GM12878 (cell line): Measurements from ENCODE around the gene AGAP1. TPM values are rescaled to one million over a fixed set of nuclear protein-coding genes. Genes with fewer than 3 reads are reported as not detected.

Experiments
- ATAC-seq: fragments of 200-7000 bp; cut with Tn5 transposase; 3 replicates; pipeline ENCODE4 v1.9.1; 2020; ENCODE audit warnings: mild to moderate bottlenecking, moderate library complexity
- BruUV-seq: library from RNA; stranded (reverse); fragments of 400-500 nt; replicated peaks from 2 replicates; lab custom pipeline; 2021; lab: Mats Ljungman, UMichigan
- CTCF ChIA-PET: fragments of 300-600 bp; sonication (Branson Sonifier 250); formaldehyde crosslinking; extraction: SDS; loops from one replicate; lab custom pipeline; 2021; ENCODE audit warnings: inconsistent platforms; lab: Yijun Ruan, JAX
- POLR2A ChIA-PET: fragments of 350-600 bp; formaldehyde crosslinking; extraction: SDS; loops from one replicate; lab custom pipeline; 2021; ENCODE audit warnings: inconsistent platforms; lab: Charles Lee
- RAD21 ChIA-PET: fragments of 300-600 bp; sonication (Branson Sonifier 250); formaldehyde crosslinking; loops from one replicate; lab custom pipeline; 2023; ENCODE audit warnings: antibody characterized with exemption; ENCODE audit not compliant: unreplicated experiment; lab: Charles Lee
- SMC1A ChIA-PET: fragments of 300-600 bp; sonication (Branson Sonifier 250); formaldehyde crosslinking; loops from one replicate; lab custom pipeline; 2023; ENCODE audit not compliant: unreplicated experiment, uncharacterized antibody; lab: Charles Lee
- DNase-seq: peaks from one replicate; pipeline ENCODE4 v3.0.0-alpha.2; 2011; ENCODE audit warnings: low read depth, low spot score
- FAIRE-seq: peaks from 3 replicates; lab custom pipeline; 2011; peaks lifted over from hg19 to GRCh38; lab: Jason Lieb, UNC
- H2AFZ ChIP-seq: 2 replicates; pipeline ENCODE4 v1.6.0; 2011; ENCODE audit warnings: low read depth, low read length, control low read depth; ENCODE audit not compliant: control insufficient read depth
- H3K27ac ChIP-seq: 2 replicates; pipeline ENCODE4 v1.5.1; 2011; ENCODE audit warnings: control low read depth; ENCODE audit not compliant: control insufficient read depth, insufficient read depth
- H3K27me3 ChIP-seq, 2 experiments: replicated peaks in 1 of 2; 2 replicates each; pipeline versions ENCODE4 v1.6.0 to v1.6.1; 2011; ENCODE audit warnings: low read length in 1 of 2; ENCODE audit not compliant: control insufficient read depth in 2 of 2, insufficient read depth in 2 of 2
- H3K36me3 ChIP-seq, 2 experiments: 2 replicates each; pipeline ENCODE4 v1.5.1; 2011; ENCODE audit warnings: low read length in 1 of 2; ENCODE audit not compliant: control insufficient read depth in 2 of 2, insufficient read depth in 2 of 2
- H3K4me1 ChIP-seq: 2 replicates; pipeline ENCODE4 v1.6.1; 2011; ENCODE audit warnings: mild to moderate bottlenecking, low read length, moderate library complexity, mixed read lengths; ENCODE audit not compliant: control insufficient read depth, insufficient read depth
- H3K4me2 ChIP-seq: 2 replicates; pipeline ENCODE4 v1.6.0; 2011; ENCODE audit warnings: control low read depth; ENCODE audit not compliant: control insufficient read depth, insufficient read depth
- H3K4me3 ChIP-seq: fragments of 200-600 bp; sonication (generic); 2 replicates; pipeline ENCODE4 v1.5.1; 2016
- H3K79me2 ChIP-seq: 2 replicates; pipeline ENCODE4 v1.6.0; 2011; ENCODE audit warnings: low read length; ENCODE audit not compliant: control insufficient read depth, insufficient read depth
- H3K9ac ChIP-seq: 2 replicates; pipeline ENCODE4 v1.8.0; 2011; ENCODE audit warnings: low read length, control low read depth, mixed read lengths; ENCODE audit not compliant: control insufficient read depth, insufficient read depth
- H3K9me3 ChIP-seq: replicated peaks from 3 replicates; pipeline ENCODE4 v1.5.1; 2011; ENCODE audit warnings: mild to moderate bottlenecking, low read length; ENCODE audit not compliant: control insufficient read depth, insufficient read depth
- H4K20me1 ChIP-seq: 2 replicates; pipeline ENCODE4 v1.6.0; 2011; ENCODE audit not compliant: control insufficient read depth, insufficient read depth
- BCL11A ChIP-seq: IDR thresholded peaks from 2 replicates; pipeline ENCODE4 v1.6.1; 2011; ENCODE audit warnings: low read depth, low read length
- BRCA1 ChIP-seq: IDR thresholded peaks from 2 replicates; pipeline ENCODE4 v1.6.1; 2011; ENCODE audit warnings: low read depth, low read length, improper control_type of control experiment
- CBX5 ChIP-seq: sonication (generic); IDR thresholded peaks from 2 replicates; pipeline ENCODE4 v1.6.1; 2016; ENCODE audit warnings: low read depth, moderate library complexity, mild to moderate bottlenecking, inconsistent platforms
- EGR1 ChIP-seq, 2 experiments: IDR thresholded peaks; 1 replicate in 1 of 2; 2 replicates in 1 of 2; pipeline ENCODE4 v1.6.1; 2011 to 2012; ENCODE audit warnings: low read depth in 2 of 2, low read length in 2 of 2, borderline replicate concordance in 1 of 2, mild to moderate bottlenecking in 1 of 2, moderate library complexity in 1 of 2
- ETV6 ChIP-seq, 2 experiments: fragments of 450-650 bp in 1 of 2; IDR thresholded peaks in 1 of 2; conservative IDR thresholded peaks in 1 of 2; 2 replicates each; pipeline ENCODE4 v1.6.1; 2014; ENCODE audit warnings: antibody characterized with exemption in 1 of 2, borderline replicate concordance in 1 of 2, low read depth in 1 of 2, mild to moderate bottlenecking in 1 of 2, moderate library complexity in 1 of 2
- NFXL1 ChIP-seq: fragments of 450-650 bp; IDR thresholded peaks from 2 replicates; pipeline ENCODE4 v1.6.1; 2017; ENCODE audit warnings: antibody characterized with exemption, mild to moderate bottlenecking, borderline replicate concordance
- NFYA ChIP-seq: IDR thresholded peaks from 2 replicates; pipeline ENCODE4 v1.6.1; 2011; ENCODE audit warnings: low read depth, mild to moderate bottlenecking, low read length, improper control_type of control experiment, borderline replicate concordance
- NR2C1 ChIP-seq: fragments of 450-650 bp; IDR thresholded peaks from 2 replicates; pipeline ENCODE4 v1.6.1; 2017; ENCODE audit warnings: antibody characterized with exemption, mild to moderate bottlenecking, moderate library complexity
- NR2F1 ChIP-seq: fragments of 450-650 bp; conservative IDR thresholded peaks from 2 replicates; pipeline ENCODE4 v1.6.1; 2017; ENCODE audit warnings: mild to moderate bottlenecking
- POLR2A ChIP-seq: IDR thresholded peaks from 2 replicates; pipeline ENCODE4 v1.6.1; 2011; ENCODE audit warnings: low read depth, mild to moderate bottlenecking, low read length
- POLR2AphosphoS2 ChIP-seq: IDR thresholded peaks from 2 replicates; pipeline ENCODE4 v1.6.1; 2011; ENCODE audit warnings: low read depth, mild to moderate bottlenecking, low read length, improper control_type of control experiment, moderate library complexity
- SPI1 ChIP-seq: IDR thresholded peaks from 2 replicates; pipeline ENCODE4 v1.6.1; 2011; ENCODE audit warnings: low read depth, mild to moderate bottlenecking, low read length, moderate library complexity, borderline replicate concordance; ENCODE audit not compliant: insufficient read depth
- ZNF24 ChIP-seq: fragments of 450-650 bp; IDR thresholded peaks from 2 replicates; pipeline ENCODE4 v1.6.1; 2017; ENCODE audit warnings: antibody characterized with exemption, mild to moderate bottlenecking
- WGBS: methylation state at CpG from one replicate; pipeline ENCODE4 v1.1.6; 2016; ENCODE audit warnings: low lambda C conversion rate; ENCODE audit not compliant: insufficient replicate concordance, insufficient coverage; ENCODE audit errors: missing lambda C conversion rate; 5-methylcytosine and 5-hydroxymethylcytosine counted together
- in situ Hi-C: fragments of 300-500 bp; cut with MboI; formaldehyde crosslinking; loops from 9 replicates; pipeline ENCODE4 v1.14.3; 2018; ENCODE audit warnings: mixed read lengths
- intact Hi-C: fragments of 100-400 bp; cut with micrococcal nuclease; formaldehyde crosslinking; loops from one replicate; pipeline ENCODE4 v1.14.2; 2022; ENCODE audit not compliant: unreplicated experiment
- polyA plus RNA-seq, 11 experiments: library from polyadenylated mRNA; depleted of rRNA in 4 of 11; unstranded in 6 of 11; stranded (reverse) in 5 of 11; fragments of >200 nt; fragmentation: Nextera tagmentation in 4 of 11; fragmentation: Illumina TruSeq in 1 of 11; extraction: Ambion mirVana in 4 of 11; extraction: Trizol in 1 of 11; gene quantifications; 1 replicate in 1 of 11; 2 replicates in 10 of 11; pipeline versions ENCODE4 v1.2.1 to v1.2.3, GENCODE V29; 2011 to 2016; ENCODE audit warnings: inconsistent platforms in 2 of 11, missing spikeins in 2 of 11, low read depth in 1 of 11
- total RNA-seq, 4 experiments: library from RNA; depleted of rRNA in 3 of 4; stranded (reverse); fragments of >200 nt in 3 of 4; fragmentation: Illumina TruSeq in 1 of 4; extraction: Trizol in 1 of 4; gene quantifications; 2 replicates each; pipeline versions ENCODE4 v1.2.1 to v1.2.3, GENCODE V29; 2013 to 2021
- TF ChIP-seq, protein P1 (sequence below): fragments of 450-650 bp; conservative IDR thresholded peaks from 2 replicates; pipeline ENCODE4 v1.6.1; 2017; ENCODE audit warnings: mild to moderate bottlenecking, moderate library complexity
- TF ChIP-seq, protein P2 (sequence below): IDR thresholded peaks from 2 replicates; pipeline ENCODE4 v1.6.1; 2012; ENCODE audit warnings: low read length, inconsistent platforms
- TF ChIP-seq, protein P3 (sequence below): fragments of 450-650 bp; IDR thresholded peaks from 2 replicates; pipeline ENCODE4 v1.6.1; 2016; ENCODE audit warnings: mild to moderate bottlenecking
- TF ChIP-seq, protein P4 (sequence below): fragments of 150-350 bp; IDR thresholded peaks from 2 replicates; pipeline ENCODE4 v1.6.1; 2014; ENCODE audit warnings: mild to moderate bottlenecking, low read depth, low read length
- TF ChIP-seq, protein P5 (sequence below): fragments of 450-650 bp; IDR thresholded peaks from 2 replicates; pipeline ENCODE4 v1.6.1; 2014; ENCODE audit warnings: mild to moderate bottlenecking

Gene AGAP1
- total and polyA plus RNA-seq, 10 of the 15 experiments (the other 5 are each of a cell fraction or from before 2014, with no cell fraction given), result 0.05 to 0.15 (median 0.06) TPM; not detected in 7

DNA sequence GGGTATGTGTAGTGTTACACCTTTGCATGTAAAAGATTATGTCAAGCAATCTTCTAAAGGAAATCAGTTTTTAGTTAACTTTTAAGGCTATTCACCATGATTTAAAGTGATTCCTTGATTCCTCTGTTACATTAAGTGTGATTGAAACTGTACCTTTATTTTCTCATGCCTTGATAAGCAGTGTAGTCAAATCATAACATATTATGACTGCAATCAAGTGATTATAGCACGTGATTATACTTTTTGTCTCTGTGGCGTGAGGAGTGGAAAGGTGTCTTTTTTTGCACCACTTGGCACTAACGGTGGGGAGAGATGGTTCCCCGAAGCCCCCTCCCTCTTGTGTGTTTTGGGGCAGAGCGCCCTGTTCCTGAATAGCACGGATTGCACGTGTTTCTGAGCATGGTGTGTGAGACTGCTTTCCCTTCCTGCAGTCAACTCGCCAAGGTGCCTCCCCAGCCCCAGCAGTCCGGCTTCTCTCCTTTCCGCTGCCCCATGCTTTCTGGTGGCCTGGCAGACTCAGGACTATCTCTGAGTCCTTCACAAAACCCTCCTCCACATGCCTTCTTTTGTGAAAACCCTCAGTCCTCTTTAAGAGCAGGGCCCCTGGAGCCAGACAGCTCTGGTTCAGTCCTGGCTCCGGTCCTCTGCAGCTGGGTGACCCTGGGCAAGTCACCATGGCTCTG, 68.4 kb downstream of the AGAP1 start:
- RAD21 ChIA-PET, result no interaction called here
- H2AFZ ChIP-seq, result no peak overlapping the region
- 32% methylated on average over 11 of the region's 11 CpGs for WGBS
- no peak overlapping the region for H3K27ac ChIP-seq
- in situ Hi-C loops (no loop called here), intact Hi-C loops (no loop called here)
- H3K4me1 ChIP-seq, result peaks cover 3% of the 10 kb centered on the region
- no peaks in the 10 kb centered on the region for H3K27me3 ChIP-seq
- no peaks in the 10 kb centered on the region for H3K79me2 ChIP-seq
- H3K4me3 ChIP-seq, result no peak overlapping the region
- CTCF ChIA-PET, result no interaction called here
- ATAC-seq (no peak), DNase-seq (no peak), FAIRE-seq (no peak)
- POLR2A ChIA-PET, result no interaction called here
- no peak overlapping the region for H3K9ac ChIP-seq
- no TSS peak for BruUV-seq
- no peaks in the 10 kb centered on the region for H3K9me3 ChIP-seq
- H3K4me2 ChIP-seq, result no peak overlapping the region
- no peaks in the 10 kb centered on the region for H3K36me3 ChIP-seq
- SMC1A ChIA-PET, result no interaction called here
- H4K20me1 ChIP-seq, result no peaks in the 10 kb centered on the region
- TF ChIP-seq NR2F1 (no peak), ETV6 (conservative IDR thresholded peaks at IDR 0.05 in 1 of 2, IDR thresholded peaks at IDR 0.05 in 1 of 2; ENCODE audit: borderline replicate concordance in 1 of 2, low read depth in 1 of 2) (no peak), EGR1 (IDR thresholded peaks at IDR 0.05; ENCODE audit: borderline replicate concordance in 1 of 2, low read depth in 2 of 2, low read length in 2 of 2) (no peak), BRCA1 (no peak), NR2C1 (no peak), ZNF24 (no peak), SPI1 (no peak), NFXL1 (no peak), BCL11A (no peak), POLR2AphosphoS2 (no peak), NFYA (no peak), CBX5 (no peak), POLR2A (no peak)
- TF ChIP-seq, protein P1, sequence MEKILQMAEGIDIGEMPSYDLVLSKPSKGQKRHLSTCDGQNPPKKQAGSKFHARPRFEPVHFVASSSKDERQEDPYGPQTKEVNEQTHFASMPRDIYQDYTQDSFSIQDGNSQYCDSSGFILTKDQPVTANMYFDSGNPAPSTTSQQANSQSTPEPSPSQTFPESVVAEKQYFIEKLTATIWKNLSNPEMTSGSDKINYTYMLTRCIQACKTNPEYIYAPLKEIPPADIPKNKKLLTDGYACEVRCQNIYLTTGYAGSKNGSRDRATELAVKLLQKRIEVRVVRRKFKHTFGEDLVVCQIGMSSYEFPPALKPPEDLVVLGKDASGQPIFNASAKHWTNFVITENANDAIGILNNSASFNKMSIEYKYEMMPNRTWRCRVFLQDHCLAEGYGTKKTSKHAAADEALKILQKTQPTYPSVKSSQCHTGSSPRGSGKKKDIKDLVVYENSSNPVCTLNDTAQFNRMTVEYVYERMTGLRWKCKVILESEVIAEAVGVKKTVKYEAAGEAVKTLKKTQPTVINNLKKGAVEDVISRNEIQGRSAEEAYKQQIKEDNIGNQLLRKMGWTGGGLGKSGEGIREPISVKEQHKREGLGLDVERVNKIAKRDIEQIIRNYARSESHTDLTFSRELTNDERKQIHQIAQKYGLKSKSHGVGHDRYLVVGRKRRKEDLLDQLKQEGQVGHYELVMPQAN, result no peak
- TF ChIP-seq, protein P2, sequence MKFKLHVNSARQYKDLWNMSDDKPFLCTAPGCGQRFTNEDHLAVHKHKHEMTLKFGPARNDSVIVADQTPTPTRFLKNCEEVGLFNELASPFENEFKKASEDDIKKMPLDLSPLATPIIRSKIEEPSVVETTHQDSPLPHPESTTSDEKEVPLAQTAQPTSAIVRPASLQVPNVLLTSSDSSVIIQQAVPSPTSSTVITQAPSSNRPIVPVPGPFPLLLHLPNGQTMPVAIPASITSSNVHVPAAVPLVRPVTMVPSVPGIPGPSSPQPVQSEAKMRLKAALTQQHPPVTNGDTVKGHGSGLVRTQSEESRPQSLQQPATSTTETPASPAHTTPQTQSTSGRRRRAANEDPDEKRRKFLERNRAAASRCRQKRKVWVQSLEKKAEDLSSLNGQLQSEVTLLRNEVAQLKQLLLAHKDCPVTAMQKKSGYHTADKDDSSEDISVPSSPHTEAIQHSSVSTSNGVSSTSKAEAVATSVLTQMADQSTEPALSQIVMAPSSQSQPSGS, result no peak
- TF ChIP-seq, protein P3, sequence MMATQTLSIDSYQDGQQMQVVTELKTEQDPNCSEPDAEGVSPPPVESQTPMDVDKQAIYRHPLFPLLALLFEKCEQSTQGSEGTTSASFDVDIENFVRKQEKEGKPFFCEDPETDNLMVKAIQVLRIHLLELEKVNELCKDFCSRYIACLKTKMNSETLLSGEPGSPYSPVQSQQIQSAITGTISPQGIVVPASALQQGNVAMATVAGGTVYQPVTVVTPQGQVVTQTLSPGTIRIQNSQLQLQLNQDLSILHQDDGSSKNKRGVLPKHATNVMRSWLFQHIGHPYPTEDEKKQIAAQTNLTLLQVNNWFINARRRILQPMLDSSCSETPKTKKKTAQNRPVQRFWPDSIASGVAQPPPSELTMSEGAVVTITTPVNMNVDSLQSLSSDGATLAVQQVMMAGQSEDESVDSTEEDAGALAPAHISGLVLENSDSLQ, result no peak
- TF ChIP-seq, protein P4, sequence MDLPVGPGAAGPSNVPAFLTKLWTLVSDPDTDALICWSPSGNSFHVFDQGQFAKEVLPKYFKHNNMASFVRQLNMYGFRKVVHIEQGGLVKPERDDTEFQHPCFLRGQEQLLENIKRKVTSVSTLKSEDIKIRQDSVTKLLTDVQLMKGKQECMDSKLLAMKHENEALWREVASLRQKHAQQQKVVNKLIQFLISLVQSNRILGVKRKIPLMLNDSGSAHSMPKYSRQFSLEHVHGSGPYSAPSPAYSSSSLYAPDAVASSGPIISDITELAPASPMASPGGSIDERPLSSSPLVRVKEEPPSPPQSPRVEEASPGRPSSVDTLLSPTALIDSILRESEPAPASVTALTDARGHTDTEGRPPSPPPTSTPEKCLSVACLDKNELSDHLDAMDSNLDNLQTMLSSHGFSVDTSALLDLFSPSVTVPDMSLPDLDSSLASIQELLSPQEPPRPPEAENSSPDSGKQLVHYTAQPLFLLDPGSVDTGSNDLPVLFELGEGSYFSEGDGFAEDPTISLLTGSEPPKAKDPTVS, result no peak
- TF ChIP-seq, protein P5, sequence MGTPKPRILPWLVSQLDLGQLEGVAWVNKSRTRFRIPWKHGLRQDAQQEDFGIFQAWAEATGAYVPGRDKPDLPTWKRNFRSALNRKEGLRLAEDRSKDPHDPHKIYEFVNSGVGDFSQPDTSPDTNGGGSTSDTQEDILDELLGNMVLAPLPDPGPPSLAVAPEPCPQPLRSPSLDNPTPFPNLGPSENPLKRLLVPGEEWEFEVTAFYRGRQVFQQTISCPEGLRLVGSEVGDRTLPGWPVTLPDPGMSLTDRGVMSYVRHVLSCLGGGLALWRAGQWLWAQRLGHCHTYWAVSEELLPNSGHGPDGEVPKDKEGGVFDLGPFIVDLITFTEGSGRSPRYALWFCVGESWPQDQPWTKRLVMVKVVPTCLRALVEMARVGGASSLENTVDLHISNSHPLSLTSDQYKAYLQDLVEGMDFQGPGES, result no peak
